Lung (tissue), 12 donors: Measurements from ENCODE around the gene ADGRG2. TPM values are rescaled to one million over a fixed set of nuclear protein-coding genes. Genes with fewer than 3 reads are reported as not detected.
A peak's percentile ranks its signal among the peaks of the same experiment; 100 is the strongest.

Experiments used
- ATAC-seq: fragments of 200-7000 bp; cut with Tn5 transposase; one replicate; pipeline ENCODE4 v1.9.1; 2020; ENCODE audit warnings: moderate number of reproducible peaks; ENCODE audit not compliant: insufficient read depth, low FRiP score
- DNase-seq, 3 donors: peaks; one replicate each; pipeline ENCODE4 v3.0.0-alpha.2; 2013 to 2017
- H3K27ac ChIP-seq, 2 donors: one replicate each; pipeline ENCODE4 v1.5.1; 2013; ENCODE audit warnings: mild to moderate bottlenecking in 2 of 2, moderate library complexity in 2 of 2, control low read depth in 1 of 2, inconsistent platforms in 1 of 2, low read depth in 1 of 2, low read length in 1 of 2
- H3K27me3 ChIP-seq, 3 donors: one replicate each; pipeline ENCODE4 v1.5.1; 2013; ENCODE audit warnings: low read length in 2 of 3; ENCODE audit not compliant: control insufficient read depth in 3 of 3, insufficient read depth in 3 of 3
- H3K36me3 ChIP-seq, 4 donors: one replicate each; pipeline ENCODE4 v1.5.1; 2013; ENCODE audit warnings: low read length in 4 of 4, mild to moderate bottlenecking in 1 of 4, moderate library complexity in 1 of 4; ENCODE audit not compliant: control insufficient read depth in 4 of 4, insufficient read depth in 4 of 4
- H3K4me1 ChIP-seq, 5 donors: one replicate each; pipeline ENCODE4 v1.5.1; 2013; ENCODE audit warnings: low read length in 5 of 5, mild to moderate bottlenecking in 2 of 5, moderate library complexity in 1 of 5; ENCODE audit not compliant: control insufficient read depth in 5 of 5, insufficient read depth in 5 of 5
- H3K4me3 ChIP-seq: one replicate; pipeline ENCODE4 v1.5.1; 2013; ENCODE audit warnings: mild to moderate bottlenecking, control low read depth, moderate library complexity
- H3K9ac ChIP-seq, 2 donors: one replicate each; pipeline ENCODE4 v1.5.1; 2013; ENCODE audit warnings: low read length in 2 of 2, control low read depth in 1 of 2; ENCODE audit not compliant: insufficient read depth in 1 of 2
- H3K9me3 ChIP-seq, 4 donors: one replicate each; pipeline ENCODE4 v1.5.1; 2013; ENCODE audit warnings: low read length in 3 of 4, mild to moderate bottlenecking in 1 of 4, moderate library complexity in 1 of 4; ENCODE audit not compliant: control insufficient read depth in 4 of 4, insufficient read depth in 3 of 4
- CTCF ChIP-seq: IDR thresholded peaks from 2 replicates; pipeline ENCODE4 v1.5.1; 2012; ENCODE audit warnings: mild to moderate bottlenecking; ENCODE audit errors: control extremely low read depth, extremely low read depth
- WGBS, 2 donors: extraction: QIAGEN DNeasy Blood & Tissue Kit; methylation state at CpG; one replicate each; pipeline ENCODE4 v1.1.7; 2013; 5-methylcytosine and 5-hydroxymethylcytosine counted together
- polyA plus RNA-seq, 2 donors: library from polyadenylated mRNA; stranded (reverse); fragments of 200-250 nt; gene quantifications; one replicate each; pipeline ENCODE4 v1.2.1, GENCODE V29; 2013
- total RNA-seq, 2 donors: library from RNA; depleted of rRNA in 1 of 2; stranded (reverse); fragments of >200 nt in 1 of 2; gene quantifications; one replicate each; pipeline ENCODE4 v1.2.1, GENCODE V29; 2014 to 2021
- donor health status: control.
- donor health status: control.
- donor health status: Bipolar disorder and iron deficiency.
- donor health status: healthy.
- donor health status: DM: yes; HTN: yes; CAD: no.

ADGRG2 gene
- total and polyA plus RNA-seq, 4 donors, result 0.24 to 10.5 (median 1.00) TPM

GRCh38 chrX:18971506-18971905 is 150.8 kb downstream of the ADGRG2 start:
- H3K9ac ChIP-seq, result no peak overlapping the region
- peaks cover 0 to 20% (median 4%) of the 10 kb centered on the region in 3 donors for H3K27me3 ChIP-seq
- ATAC-seq (no peak), DNase-seq (no peak)
- no peak overlapping the region for H3K4me3 ChIP-seq
- no peaks in the 10 kb centered on the region for H3K9me3 ChIP-seq
- no peak for TF ChIP-seq CTCF
- no peaks in the 10 kb centered on the region for H3K36me3 ChIP-seq
- 59 to 93% methylated on average over 2 of the region's 2 CpGs for WGBS, 2 donors
- no peak overlapping the region for H3K27ac ChIP-seq
- peaks cover 0 to 4% (median 0%) of the 10 kb centered on the region in 5 donors for H3K4me1 ChIP-seq

DNA sequence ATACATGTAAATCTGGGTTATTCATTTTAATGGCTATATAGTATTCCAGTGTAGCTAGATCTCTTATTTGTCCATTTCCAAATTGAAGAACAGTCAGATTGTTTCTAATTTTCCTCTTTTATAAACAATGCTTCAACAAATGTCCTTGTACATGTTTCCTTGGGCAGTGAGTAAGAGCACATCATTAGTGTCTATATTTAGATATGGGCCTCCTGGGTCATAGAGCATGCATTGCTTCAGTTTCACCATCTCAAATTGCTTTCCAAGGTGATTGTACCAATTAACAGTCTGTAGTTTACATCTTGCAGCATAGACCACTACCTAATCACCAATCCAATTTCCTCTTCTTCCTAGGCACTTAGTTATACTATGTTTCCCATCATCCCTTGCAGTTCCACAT is 151.8 kb downstream of the ADGRG2 start:
- H3K27ac ChIP-seq, result peak overlapping the region in 1 of 2 donors; percentile 21
- no peak for TF ChIP-seq CTCF
- ATAC-seq (no peak), DNase-seq (no peak)
- no peaks in the 10 kb centered on the region for H3K36me3 ChIP-seq
- no peak overlapping the region for H3K9ac ChIP-seq
- no peak overlapping the region for H3K4me3 ChIP-seq
- H3K4me1 ChIP-seq, result peaks cover 0 to 4% (median 0%) of the 10 kb centered on the region in 5 donors
- no peaks in the 10 kb centered on the region for H3K9me3 ChIP-seq
- peaks cover 0 to 20% (median 4%) of the 10 kb centered on the region in 3 donors for H3K27me3 ChIP-seq

DNA sequence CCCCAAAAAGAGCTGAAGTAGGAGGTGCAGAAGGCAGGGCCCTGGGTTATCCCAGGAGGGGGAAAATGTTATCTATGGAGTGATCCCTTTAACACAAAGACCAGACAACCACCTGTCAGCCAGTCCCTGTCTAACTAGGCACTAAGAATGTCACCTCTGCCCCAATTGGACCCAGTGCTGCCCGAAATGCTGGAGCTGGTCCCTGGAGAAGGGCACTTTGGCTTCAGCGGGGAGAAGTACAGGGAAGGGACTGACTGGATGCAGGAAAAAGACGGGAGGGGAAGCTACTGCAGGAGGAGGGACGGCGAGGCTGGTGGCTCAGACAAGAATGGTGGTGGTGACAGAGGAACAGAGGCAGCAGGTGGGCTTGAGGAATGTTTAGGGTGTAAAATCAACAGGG is 155.6 kb downstream of the ADGRG2 start:
- no peak for TF ChIP-seq CTCF
- 78 to 98% methylated on average over 5 of the region's 5 CpGs for WGBS, 2 donors
- H3K4me3 ChIP-seq, result no peak overlapping the region
- H3K27ac ChIP-seq, result no peak overlapping the region
- DNase-seq, result no peak
- no peaks in the 10 kb centered on the region for H3K9me3 ChIP-seq
- peaks cover 0 to 13% (median 12%) of the 10 kb centered on the region in 3 donors for H3K27me3 ChIP-seq
- H3K36me3 ChIP-seq, result no peaks in the 10 kb centered on the region
- ATAC-seq, result no peak
- no peak overlapping the region for H3K9ac ChIP-seq
- H3K4me1 ChIP-seq, result peaks cover 0 to 6% (median 0%) of the 10 kb centered on the region in 5 donors

DNA sequence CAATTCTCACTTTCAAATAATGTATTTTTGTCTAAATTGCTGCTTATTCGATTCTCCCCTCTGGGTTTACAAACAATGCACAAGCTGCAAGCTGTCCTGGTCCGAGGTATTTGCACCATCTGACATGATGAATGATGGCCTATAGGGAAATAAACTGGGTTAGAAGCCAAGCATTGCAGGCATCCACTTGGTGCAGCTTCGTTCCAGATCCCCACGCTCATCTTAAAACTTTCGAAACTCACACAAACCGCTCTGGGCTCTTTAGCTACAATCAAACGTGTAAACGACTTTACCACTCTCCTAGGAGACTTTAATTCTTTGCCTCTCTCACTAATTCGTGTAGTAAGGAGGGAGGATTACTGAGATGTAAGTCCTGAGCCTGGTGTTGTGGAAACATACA is 157.4 kb downstream of the ADGRG2 start:
- TF ChIP-seq CTCF, result no peak
- Histone ChIP-seq H3K9ac (no peak overlapping the region), H3K27me3 (peaks cover 0 to 9% (median 5%) of the 10 kb centered on the region in 3 donors), H3K4me3 (no peak overlapping the region), H3K27ac (no peak overlapping the region), H3K9me3 (no peaks in the 10 kb centered on the region), H3K4me1 (peaks cover 0 to 6% (median 0%) of the 10 kb centered on the region in 5 donors), H3K36me3 (no peaks in the 10 kb centered on the region)
- no peak for ATAC-seq
- DNase-seq, result no peak
- 59 to 68% methylated on average over 9 of the region's 9 CpGs for WGBS, 2 donors
